ENCODE data around the gene SPAG16.

The SPAG16 gene

DNA sequence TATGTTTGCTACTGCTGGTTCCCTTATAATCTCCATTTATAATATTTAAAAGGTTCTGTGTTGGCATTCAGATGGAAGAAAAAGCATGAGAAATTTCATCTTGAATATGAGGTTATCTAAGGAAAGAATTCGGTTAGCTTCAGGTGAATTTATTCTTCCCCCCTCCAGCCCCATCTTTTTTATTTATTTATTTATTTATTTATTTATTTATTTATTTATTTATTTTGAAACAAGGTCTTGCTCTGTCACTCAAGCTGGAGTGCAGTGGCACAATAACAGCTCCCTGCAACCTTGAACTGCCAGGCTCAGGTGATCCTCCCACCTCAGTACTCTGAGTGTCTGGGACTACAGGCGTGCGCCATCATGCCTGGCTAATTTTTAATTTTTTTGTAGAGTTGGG is 1031.1 kb downstream of the SPAG16 start:
- TF ChIP-seq, protein P1, sequence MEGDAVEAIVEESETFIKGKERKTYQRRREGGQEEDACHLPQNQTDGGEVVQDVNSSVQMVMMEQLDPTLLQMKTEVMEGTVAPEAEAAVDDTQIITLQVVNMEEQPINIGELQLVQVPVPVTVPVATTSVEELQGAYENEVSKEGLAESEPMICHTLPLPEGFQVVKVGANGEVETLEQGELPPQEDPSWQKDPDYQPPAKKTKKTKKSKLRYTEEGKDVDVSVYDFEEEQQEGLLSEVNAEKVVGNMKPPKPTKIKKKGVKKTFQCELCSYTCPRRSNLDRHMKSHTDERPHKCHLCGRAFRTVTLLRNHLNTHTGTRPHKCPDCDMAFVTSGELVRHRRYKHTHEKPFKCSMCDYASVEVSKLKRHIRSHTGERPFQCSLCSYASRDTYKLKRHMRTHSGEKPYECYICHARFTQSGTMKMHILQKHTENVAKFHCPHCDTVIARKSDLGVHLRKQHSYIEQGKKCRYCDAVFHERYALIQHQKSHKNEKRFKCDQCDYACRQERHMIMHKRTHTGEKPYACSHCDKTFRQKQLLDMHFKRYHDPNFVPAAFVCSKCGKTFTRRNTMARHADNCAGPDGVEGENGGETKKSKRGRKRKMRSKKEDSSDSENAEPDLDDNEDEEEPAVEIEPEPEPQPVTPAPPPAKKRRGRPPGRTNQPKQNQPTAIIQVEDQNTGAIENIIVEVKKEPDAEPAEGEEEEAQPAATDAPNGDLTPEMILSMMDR (conservative IDR thresholded peaks at IDR 0.05; ENCODE audit: low read length): no peak
- no peak overlapping the region for H3K4me3 ChIP-seq (ENCODE audit: low read length)
- DNase-seq (ENCODE audit: low read depth): no peak

DNA sequence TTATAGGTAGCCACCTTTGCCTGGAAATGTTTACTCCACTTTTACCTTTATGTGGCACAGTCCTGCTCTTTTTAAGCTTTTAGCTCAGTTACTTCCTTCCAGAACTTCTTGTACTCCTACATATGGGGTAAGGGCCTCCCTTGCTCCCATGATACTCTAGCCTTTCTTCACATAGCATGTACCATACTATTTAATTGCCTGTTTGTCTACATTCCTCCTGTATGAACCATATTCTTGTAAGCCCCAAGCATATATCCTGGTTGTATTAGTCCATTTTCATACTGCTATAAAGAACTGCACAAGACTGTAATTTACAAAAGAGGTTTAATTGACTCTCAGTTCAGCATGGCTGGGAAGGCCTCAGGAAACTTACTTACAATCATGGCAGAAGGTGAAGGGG is 1035.9 kb downstream of the SPAG16 start:
- no peak overlapping the region for H3K4me3 ChIP-seq (ENCODE audit: low read length)
- no peak for DNase-seq (ENCODE audit: low read depth)
- TF ChIP-seq, protein P1 (conservative IDR thresholded peaks at IDR 0.05; ENCODE audit: low read length): no peak

DNA sequence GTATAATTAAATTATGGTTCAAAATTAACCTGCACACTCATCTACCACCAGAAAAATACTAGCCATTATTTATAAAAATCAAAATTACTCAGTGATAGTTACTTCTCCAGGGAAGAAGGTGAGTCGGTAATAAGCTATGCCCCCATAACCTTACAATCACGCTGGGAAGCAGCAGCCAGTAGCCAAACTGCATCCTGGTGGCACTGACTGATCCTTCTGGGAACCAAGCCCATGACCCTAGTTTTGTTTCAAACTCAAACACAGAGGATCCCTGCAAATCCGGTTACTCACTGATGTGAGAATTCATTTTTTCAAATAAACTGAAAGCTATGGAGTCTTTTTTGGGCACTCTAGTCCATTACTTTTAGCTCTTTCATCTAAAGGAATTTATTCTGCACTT is 1038.4 kb downstream of the SPAG16 start:
- H3K4me3 ChIP-seq (ENCODE audit: low read length): no peak overlapping the region
- DNase-seq (ENCODE audit: low read depth): no peak
- TF ChIP-seq, protein P1 (conservative IDR thresholded peaks at IDR 0.05; ENCODE audit: low read length): no peak

DNA sequence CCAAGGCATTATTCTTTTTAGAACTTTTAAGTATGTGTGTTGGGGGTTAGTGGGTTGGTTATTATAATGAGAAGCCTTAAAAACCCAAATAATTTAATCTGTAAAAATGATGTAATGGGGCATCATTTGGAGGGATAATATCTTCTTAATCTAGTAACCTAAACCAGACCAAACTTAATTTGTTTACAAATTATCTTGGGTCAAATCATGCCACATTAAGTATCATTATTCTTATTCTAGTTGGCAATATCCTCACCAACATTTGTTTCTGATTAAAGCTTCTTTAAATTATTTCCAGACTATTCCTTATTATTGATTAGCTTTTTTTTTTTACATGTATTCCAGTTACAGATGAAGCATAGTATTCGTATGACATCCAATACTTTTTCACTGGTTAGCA is 1041.1 kb downstream of the SPAG16 start:
- TF ChIP-seq, protein P1 (conservative IDR thresholded peaks at IDR 0.05; ENCODE audit: low read length): no peak
- no peak overlapping the region for H3K4me3 ChIP-seq (ENCODE audit: low read length)
- no peak for DNase-seq (ENCODE audit: low read depth)

DNA sequence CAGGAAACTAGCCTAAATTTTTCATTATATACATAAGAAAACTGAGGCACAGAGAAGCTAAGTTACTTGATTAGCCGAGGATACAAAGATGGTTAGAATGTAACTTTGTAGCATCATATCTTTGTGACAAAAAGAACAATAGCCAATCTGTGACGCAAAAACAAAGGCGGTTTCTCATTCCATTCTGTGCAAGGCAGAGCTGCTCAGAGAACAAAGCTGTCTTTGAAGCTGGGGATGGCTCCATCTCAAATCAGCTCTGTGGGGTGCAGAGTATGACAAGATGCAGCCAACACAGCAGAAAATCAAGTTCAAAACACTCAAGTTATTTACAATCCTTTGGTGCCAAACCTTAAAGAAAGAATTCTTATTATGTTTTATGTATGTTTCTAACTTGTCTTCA is 1044.7 kb downstream of the SPAG16 start:
- no peak overlapping the region for H3K4me3 ChIP-seq (ENCODE audit: low read length)
- no peak for DNase-seq (ENCODE audit: low read depth)
- TF ChIP-seq, protein P1 (conservative IDR thresholded peaks at IDR 0.05; ENCODE audit: low read length): no peak

DNA sequence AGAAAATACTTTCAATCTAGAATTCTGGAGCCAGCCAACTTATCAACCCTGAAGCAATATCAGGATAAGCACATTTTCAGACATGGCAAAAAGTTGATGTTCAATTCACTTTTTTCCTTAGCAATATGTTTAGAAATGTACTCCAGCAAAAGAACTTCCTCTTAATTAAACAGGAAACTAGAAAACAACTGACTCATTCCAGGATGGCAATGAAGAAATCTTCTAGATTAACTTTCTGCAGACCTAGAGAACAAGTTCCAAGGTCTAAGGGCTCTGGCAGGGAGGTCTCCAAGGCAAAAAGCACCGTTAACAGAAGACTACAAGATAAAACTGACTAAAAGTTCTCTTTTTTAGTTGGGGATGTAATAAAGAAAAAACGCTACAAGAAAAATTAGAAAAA is 1057.4 kb downstream of the SPAG16 start:
- DNase-seq (ENCODE audit: low read depth): no peak
- no peak overlapping the region for H3K4me3 ChIP-seq (ENCODE audit: low read length)
- TF ChIP-seq, protein P1 (conservative IDR thresholded peaks at IDR 0.05; ENCODE audit: low read length): no peak

DNA sequence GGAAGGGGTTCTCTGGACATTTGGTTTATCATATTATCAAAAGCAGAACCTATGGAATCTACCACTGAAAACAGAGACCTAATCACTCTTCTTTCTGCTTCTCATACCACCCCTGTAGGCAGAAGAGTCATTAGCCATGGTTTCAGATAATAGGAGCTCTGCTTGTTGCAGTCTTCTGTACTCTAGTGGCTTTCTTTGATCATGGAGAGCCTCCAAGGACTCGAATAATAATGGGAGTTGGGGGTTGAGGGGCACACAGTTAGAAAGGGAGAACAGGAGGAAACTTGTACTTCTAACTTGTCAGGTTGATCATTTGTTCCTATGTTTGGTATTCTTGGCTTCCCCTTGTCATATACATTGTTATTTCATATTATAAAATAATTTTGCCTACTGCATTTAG is 1074.2 kb downstream of the SPAG16 start:
- TF ChIP-seq, protein P1 (conservative IDR thresholded peaks at IDR 0.05; ENCODE audit: low read length): no peak
- DNase-seq (ENCODE audit: low read depth): no peak
- no peak overlapping the region for H3K4me3 ChIP-seq (ENCODE audit: low read length)

All from AG10803 (cell line).